D721Med (cell line): Measurements from ENCODE around the gene PCDHB6.
"Not testable (repeated sequence)": the region's sequence is repeated elsewhere in the genome, so short reads cannot be mapped to it uniquely, and the experiment has no call there.

Experiments used
- DNase-seq: peaks from one replicate; pipeline ENCODE4 v3.0.0; 2011; ENCODE audit warnings: low spot score; ENCODE audit not compliant: insufficient read length
- FAIRE-seq: peaks from 2 replicates; lab custom pipeline; 2011; peaks lifted over from hg19 to GRCh38; lab: Jason Lieb, UNC
- CTCF ChIP-seq: IDR thresholded peaks from 2 replicates; pipeline ENCODE4 v1.5.1; 2012; ENCODE audit warnings: mild to moderate bottlenecking, control low read depth; ENCODE audit not compliant: insufficient read depth; ENCODE audit errors: missing control alignments

Gene PCDHB6

GRCh38 chr5:141180313-141180712, 30.5 kb downstream of the PCDHB6 start:
- FAIRE-seq (no peak), DNase-seq (no peak)
- no peak for TF ChIP-seq CTCF

GRCh38 chr5:141182248-141182647, 32.4 kb downstream of the PCDHB6 start, which contains the start of gene PCDHB16:
TSS of gene PCDHB16 (plus strand) at chr5:141182387. CDS start at chr5:141182560, 173 bp downstream.
- DNase-seq (no peak), FAIRE-seq (peak; percentile 95)
- peak; percentile 89 for TF ChIP-seq CTCF

DNA sequence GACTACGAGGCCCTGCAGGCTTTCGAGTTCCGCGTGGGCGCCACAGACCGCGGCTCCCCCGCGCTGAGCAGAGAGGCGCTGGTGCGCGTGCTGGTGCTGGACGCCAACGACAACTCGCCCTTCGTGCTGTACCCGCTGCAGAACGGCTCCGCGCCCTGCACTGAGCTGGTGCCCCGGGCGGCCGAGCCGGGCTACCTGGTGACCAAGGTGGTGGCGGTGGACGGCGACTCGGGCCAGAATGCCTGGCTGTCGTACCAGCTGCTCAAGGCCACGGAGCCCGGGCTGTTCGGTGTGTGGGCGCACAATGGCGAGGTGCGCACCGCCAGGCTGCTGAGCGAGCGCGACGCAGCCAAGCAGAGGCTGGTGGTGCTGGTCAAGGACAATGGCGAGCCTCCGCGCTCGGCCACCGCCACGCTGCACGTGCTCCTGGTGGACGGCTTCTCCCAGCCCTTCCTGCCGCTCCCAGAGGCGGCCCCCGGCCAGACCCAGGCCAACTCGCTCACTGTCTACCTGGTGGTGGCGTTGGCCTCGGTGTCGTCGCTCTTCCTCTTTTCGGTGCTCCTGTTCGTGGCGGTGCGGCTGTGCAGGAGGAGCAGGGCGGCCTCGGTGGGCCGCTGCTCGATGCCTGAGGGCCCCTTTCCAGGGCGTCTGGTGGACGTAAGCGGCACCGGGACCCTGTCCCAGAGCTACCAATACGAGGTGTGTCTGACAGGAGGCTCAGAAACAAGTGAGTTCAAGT, 34.4 kb downstream of the PCDHB6 start:
- DNase-seq, FAIRE-seq: not testable (repeated sequence)

DNA sequence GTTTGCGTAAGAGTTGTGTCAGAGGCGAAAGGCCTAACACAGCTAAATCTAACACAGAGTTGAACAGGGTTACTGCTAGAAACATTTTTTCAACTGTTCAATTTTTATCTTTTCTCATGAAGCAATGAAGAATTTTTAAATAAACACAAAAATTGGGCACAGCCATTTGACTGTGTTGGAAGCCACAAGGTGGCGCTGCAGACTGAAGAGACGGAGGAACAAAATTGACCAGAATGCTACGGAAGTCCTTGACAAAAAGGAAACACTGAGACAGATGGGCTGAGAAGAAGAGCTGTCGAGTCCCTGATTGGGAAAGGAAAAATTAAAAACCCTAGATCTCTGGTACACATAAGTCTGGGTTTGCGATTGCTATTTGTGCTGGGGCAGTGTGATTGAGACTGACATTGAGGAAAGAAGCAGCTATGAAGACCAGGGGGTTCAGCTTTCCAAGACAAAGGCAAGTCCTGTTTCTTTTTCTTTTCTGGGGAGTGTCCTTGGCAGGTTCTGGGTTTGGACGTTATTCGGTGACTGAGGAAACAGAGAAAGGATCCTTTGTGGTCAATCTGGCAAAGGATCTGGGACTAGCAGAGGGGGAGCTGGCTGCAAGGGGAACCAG, 37.1 kb downstream of the PCDHB6 start, which contains the start of gene PCDHB9:
Gene PCDHB9 (plus strand): TSS at position 265 of the 616 bp plus-strand sequence. CDS start 158 bp downstream, at position 423.
- FAIRE-seq (peak; percentile 46), DNase-seq (peak; percentile 60)
- TF ChIP-seq CTCF, result peak; percentile 23

DNA sequence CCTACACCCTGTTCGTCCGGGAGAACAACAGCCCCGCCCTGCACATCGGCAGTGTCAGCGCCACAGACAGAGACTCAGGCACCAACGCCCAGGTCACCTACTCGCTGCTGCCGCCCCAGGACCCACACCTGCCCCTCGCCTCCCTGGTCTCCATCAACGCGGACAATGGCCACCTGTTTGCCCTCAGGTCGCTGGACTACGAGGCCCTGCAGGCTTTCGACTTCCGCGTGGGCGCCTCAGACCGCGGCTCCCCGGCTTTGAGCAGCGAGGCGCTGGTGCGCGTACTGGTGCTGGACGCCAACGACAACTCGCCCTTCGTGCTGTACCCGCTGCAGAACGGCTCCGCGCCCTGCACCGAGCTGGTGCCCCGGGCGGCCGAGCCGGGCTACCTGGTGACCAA, 38.8 kb downstream of the PCDHB6 start:
- FAIRE-seq, DNase-seq: not testable (repeated sequence)

- FAIRE-seq, DNase-seq: not testable (repeated sequence)
Observed at GRCh38 chr5:141189131-141189530, 39.3 kb downstream of the PCDHB6 start.

DNA sequence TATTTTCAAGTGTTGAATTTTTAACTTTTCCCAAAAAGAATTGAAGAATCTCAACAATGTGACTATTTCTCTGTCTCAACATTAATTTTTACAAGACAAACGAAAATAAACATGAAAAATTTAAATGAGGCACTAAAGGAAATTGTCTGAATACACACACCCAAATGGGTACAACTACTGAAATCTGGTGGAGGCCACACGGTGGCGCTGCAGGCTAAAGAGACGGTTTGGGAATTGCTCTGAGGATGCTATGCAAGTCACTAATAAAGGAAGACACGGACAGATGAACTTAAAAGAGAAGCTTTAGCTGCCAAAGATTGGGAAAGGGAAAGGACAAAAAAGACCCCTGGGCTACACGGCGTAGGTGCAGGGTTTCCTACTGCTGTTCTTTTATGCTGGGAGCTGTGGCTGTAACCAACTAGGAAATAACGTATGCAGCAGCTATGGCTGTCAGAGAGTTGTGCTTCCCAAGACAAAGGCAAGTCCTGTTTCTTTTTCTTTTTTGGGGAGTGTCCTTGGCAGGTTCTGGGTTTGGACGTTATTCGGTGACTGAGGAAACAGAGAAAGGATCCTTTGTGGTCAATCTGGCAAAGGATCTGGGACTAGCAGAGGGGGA, 42.4 kb downstream of the PCDHB6 start, which contains the start of gene PCDHB10:
Gene PCDHB10 (plus strand): TSS at position 244 of the 616 bp plus-strand sequence. CDS start 200 bp downstream, at position 444.
- DNase-seq (peak; percentile 66), FAIRE-seq (peak; percentile 75)
- peak; percentile 16 for TF ChIP-seq CTCF

- DNase-seq, FAIRE-seq: not testable (repeated sequence)
Observed at GRCh38 chr5:141194332-141194731, 44.5 kb downstream of the PCDHB6 start.

DNA sequence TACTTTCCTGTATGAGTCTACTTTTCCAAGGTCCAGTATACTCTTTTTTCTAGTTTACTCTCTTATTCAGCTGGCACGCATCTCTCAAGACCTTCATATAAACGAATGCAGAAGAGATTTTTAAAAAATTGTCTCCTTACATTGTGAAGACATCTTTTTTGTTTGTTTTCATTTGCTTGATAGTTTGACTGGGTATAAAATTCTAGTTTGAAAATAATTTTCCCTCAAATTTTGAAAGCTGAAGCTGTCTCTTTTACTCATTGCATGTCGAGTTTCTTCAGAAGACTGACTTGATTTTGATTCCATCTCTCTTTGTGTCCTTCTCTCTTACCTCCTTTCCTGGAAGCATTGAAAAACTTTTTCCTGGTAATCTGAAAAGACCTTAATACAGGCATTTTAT, 46.5 kb downstream of the PCDHB6 start:
- no peak for TF ChIP-seq CTCF
- no peak for DNase-seq
- no peak for FAIRE-seq
